GM12865 (cell line): ENCODE data around the gene TMTC2.
A peak's percentile ranks its signal among the peaks of the same experiment; 100 is the strongest.

Experiments used
- DNase-seq: peaks from one replicate; pipeline ENCODE4 v3.0.0; 2010; ENCODE audit warnings: low read depth
- H3K4me3 ChIP-seq: 2 replicates; pipeline ENCODE4 v1.5.1; 2011; ENCODE audit warnings: mild to moderate bottlenecking, low read depth, low read length, control low read depth
- TF ChIP-seq, protein P1 (sequence below): IDR thresholded peaks from 2 replicates; pipeline ENCODE4 v1.5.1; 2011; ENCODE audit warnings: low read length, control low read depth, low read depth, inconsistent platforms; ENCODE audit not compliant: insufficient read depth; ENCODE audit errors: missing control alignments

The TMTC2 gene

DNA sequence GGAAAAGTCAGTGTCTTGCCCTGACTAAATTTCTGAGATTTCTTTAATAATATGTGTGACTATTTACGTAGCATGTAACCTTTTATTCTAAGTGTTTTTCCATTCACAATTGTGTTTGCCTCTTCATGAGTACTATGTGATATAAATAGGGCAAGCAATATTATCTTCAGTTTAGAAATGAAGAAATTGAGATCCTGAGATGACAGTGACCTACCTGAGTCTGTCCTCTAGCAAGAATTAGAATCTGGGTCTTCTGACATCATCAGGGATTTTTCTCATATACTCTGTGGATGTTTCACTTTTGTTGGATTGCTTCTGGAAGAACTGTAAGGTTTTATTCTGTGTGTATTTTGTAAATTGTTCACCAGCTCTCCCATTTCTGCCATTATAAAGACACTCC is 35.0 kb downstream of the TMTC2 start:
- no peak overlapping the region for H3K4me3 ChIP-seq
- peak; percentile 9 for DNase-seq
- TF ChIP-seq, protein P1, sequence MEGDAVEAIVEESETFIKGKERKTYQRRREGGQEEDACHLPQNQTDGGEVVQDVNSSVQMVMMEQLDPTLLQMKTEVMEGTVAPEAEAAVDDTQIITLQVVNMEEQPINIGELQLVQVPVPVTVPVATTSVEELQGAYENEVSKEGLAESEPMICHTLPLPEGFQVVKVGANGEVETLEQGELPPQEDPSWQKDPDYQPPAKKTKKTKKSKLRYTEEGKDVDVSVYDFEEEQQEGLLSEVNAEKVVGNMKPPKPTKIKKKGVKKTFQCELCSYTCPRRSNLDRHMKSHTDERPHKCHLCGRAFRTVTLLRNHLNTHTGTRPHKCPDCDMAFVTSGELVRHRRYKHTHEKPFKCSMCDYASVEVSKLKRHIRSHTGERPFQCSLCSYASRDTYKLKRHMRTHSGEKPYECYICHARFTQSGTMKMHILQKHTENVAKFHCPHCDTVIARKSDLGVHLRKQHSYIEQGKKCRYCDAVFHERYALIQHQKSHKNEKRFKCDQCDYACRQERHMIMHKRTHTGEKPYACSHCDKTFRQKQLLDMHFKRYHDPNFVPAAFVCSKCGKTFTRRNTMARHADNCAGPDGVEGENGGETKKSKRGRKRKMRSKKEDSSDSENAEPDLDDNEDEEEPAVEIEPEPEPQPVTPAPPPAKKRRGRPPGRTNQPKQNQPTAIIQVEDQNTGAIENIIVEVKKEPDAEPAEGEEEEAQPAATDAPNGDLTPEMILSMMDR, result no peak

- DNase-seq, result peak; percentile 37
- TF ChIP-seq, protein P1, result no peak
- no peak overlapping the region for H3K4me3 ChIP-seq
These were observed 36.4 kb downstream of the TMTC2 start for GRCh38 chr12:82723093-82723492.

DNA sequence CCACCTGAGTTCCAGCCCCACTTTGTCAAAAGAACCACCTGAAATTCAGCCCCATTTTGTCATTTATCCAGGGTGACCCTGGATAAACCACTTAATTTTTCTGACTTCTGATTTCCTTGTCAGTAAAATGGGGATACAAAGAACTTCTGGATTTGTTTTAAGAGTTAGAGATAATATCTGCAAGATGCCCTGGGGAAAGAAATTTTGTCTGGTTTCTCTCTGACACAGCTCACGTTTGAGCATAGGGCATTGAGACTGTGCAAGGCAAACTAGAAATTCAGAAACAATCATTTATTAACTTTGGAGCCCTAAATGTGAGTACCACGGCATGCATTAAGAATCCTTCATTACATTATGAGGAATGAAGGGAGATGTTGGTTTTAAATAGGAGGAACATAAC is 37.2 kb downstream of the TMTC2 start:
- H3K4me3 ChIP-seq, result no peak overlapping the region
- DNase-seq, result no peak
- TF ChIP-seq, protein P1, result no peak

DNA sequence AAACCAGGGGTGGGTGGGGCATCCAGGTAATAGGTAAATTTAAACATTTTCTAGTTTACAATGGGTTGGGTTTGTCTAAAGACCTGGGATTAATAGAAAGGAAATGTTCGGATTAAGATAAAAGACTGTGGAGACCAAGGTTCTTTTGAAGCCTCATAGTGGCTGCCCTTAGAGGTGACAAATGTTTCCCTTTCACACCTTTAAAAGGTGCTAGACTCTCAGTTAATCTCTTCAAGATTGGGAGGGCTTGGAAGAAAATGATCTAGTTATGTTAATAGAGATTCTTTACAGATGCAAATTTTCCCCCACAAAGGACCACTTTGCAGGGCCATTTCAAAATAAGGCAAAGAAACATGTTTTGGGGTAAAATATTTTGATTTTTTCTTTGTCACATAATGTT is 39.0 kb downstream of the TMTC2 start:
- no peak for DNase-seq
- TF ChIP-seq, protein P1, result no peak
- no peak overlapping the region for H3K4me3 ChIP-seq

DNA sequence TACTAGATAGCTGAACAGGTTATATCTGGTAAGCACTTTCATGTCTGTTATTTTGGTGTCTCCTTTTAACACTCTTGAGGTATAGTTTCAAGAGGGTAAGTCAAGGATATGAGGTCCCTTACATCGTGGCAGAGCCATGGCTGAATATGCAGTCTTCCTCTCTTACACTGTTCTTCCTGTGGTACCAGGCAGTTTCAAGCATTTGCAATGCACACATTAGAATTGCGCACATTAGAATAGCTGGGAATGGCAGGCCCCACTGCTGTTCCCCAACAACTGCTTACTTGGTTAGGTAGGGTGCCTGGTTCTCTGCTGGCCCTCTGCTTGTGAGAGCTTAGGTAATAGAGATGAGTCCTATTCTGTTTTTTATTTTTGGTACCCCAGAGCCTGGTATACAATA is 41.2 kb downstream of the TMTC2 start:
- H3K4me3 ChIP-seq, result no peak overlapping the region
- TF ChIP-seq, protein P1, result no peak

GRCh38 chr12:82728710-82729109 is 42.0 kb downstream of the TMTC2 start:
- TF ChIP-seq, protein P1, result no peak
- no peak overlapping the region for H3K4me3 ChIP-seq
- DNase-seq, result no peak

More for the DNA sequence above, 41.2 kb downstream of the TMTC2 start:
- no peak for DNase-seq

DNA sequence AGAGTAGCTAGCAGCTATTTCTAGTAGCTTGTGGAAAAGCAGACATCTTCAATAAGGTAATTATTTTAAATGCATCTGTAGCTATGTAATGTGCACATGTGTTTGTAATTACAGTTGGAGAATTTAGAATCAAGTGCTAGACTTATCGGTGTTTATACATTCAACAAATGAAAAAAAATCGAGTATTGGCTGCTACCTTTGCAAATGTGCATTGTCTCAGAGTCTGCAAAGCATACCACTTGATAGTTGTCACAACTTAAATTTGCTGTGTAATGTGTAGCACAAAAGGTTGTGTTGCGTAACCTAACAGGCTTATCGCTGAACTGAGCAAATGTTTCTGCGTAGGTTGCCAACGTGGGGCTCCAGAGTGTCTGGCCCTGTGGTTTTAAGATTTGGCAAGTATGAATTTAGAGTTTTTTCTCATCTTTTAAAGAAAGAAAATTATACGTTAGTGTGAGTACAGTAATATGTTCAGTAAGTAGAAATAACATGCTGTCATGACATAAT is 44.3 kb downstream of the TMTC2 start:
- H3K4me3 ChIP-seq, result no peak overlapping the region
- TF ChIP-seq, protein P1, result no peak
- no peak for DNase-seq
